ENCODE measurements around the gene TEF. TPM values are rescaled to one million over a fixed set of nuclear protein-coding genes. Genes with fewer than 3 reads are reported as not detected.
A peak's percentile ranks its signal among the peaks of the same experiment; 100 is the strongest.

TEF gene
- total and polyA plus RNA-seq, 9 of the 15 experiments (the other 6 are each of a cell fraction or from before 2014, with no cell fraction given), result 0.04 to 3.1 (median 1.2) TPM

- TF ChIP-seq CBX2 (IDR thresholded peaks at IDR 0.05; ENCODE audit: insufficient read depth, low read length, poor library complexity, severe bottlenecking) (no peak), E2F8 (IDR thresholded peaks at IDR 0.05; ENCODE audit: low read depth, partially characterized antibody) (no peak), POLR2AphosphoS2 (IDR thresholded peaks at IDR 0.05; ENCODE audit: low read length) (no peak), HNRNPH1 (optimal IDR thresholded peaks at IDR 0.05; ENCODE audit: low read depth, low read length) (no peak), BCOR (IDR thresholded peaks at IDR 0.05) (0 out of 2 replicates have a peak, but pooled peaks have one; percentile 19), SMARCA4 (IDR thresholded peaks at IDR 0.05) (peak; percentile 47; the same call in 1 of the 2 replicates), FOS (IDR thresholded peaks at IDR 0.05; ENCODE audit: extremely low read depth, insufficient read length) (peak; percentile 51), ETS1 (conservative IDR thresholded peaks at IDR 0.05; ENCODE audit: control insufficient read depth, low read depth, low read length) (0 out of 2 replicates have a peak, but pooled peaks have one; percentile 21), MCM2 (IDR thresholded peaks at IDR 0.05; ENCODE audit: low read depth) (no peak), DDX20 (tag; IDR thresholded peaks at IDR 0.05; ENCODE audit: low read depth) (no peak)
Measured at GRCh38 chr22:41448189-41448808, 66.6 kb downstream of the TEF start (continued).

Small RNA genes within 50 kb of the gene (small RNA-seq; reads per million reads assigned to genes)
- gene RNU6-495P, result not detected

Other genes starting within 250 kb of the TEF start
Only the 7 nearest of the 12 such genes appear.
- gene CHADL, start 141.0 kb upstream of the TEF start, total RNA-seq (2014; rRNA removed), result not detected in 2 replicates
- gene CHADL, start 141.0 kb upstream of the TEF start, total RNA-seq (2014; rRNA removed; fragmentation: Illumina TruSeq; extraction: Trizol), result not detected in 2 replicates
- not detected in 2 replicates for gene CHADL, start 141.0 kb upstream of the TEF start, total RNA-seq (2015; rRNA removed; fragmentation: Illumina TruSeq; extraction: Trizol)
- gene CHADL, start 141.0 kb upstream of the TEF start, total RNA-seq (2021), result not detected in 2 replicates
- gene CHADL, start 141.0 kb upstream of the TEF start, polyA plus RNA-seq (2011; rRNA removed), result not detected in 2 replicates
- not detected in 2 replicates for gene CHADL, start 141.0 kb upstream of the TEF start, polyA plus RNA-seq (2014; fragmentation: Illumina TruSeq; extraction: Trizol)
- gene CHADL, start 141.0 kb upstream of the TEF start, polyA plus RNA-seq (2014; fragmentation: Nextera tagmentation; extraction: Ambion mirVana), result not detected
- gene CHADL, start 141.0 kb upstream of the TEF start, polyA plus RNA-seq (2014; rRNA removed), result not detected in 2 replicates
- gene RANGAP1, start 95.8 kb upstream of the TEF start, total RNA-seq (2014; rRNA removed), result 52.1 and 68.7 TPM in 2 replicates
- 21.9 and 27.5 TPM in 2 replicates for gene RANGAP1, start 95.8 kb upstream of the TEF start, total RNA-seq (2014; rRNA removed; fragmentation: Illumina TruSeq; extraction: Trizol)
- 44.3 and 44.5 TPM in 2 replicates for gene RANGAP1, start 95.8 kb upstream of the TEF start, total RNA-seq (2015; rRNA removed; fragmentation: Illumina TruSeq; extraction: Trizol)
- 90.2 and 104 TPM in 2 replicates for gene RANGAP1, start 95.8 kb upstream of the TEF start, total RNA-seq (2021)
- gene RANGAP1, start 95.8 kb upstream of the TEF start, polyA plus RNA-seq (2011; rRNA removed), result 65.4 and 70.4 TPM in 2 replicates
- gene RANGAP1, start 95.8 kb upstream of the TEF start, polyA plus RNA-seq (2014; fragmentation: Illumina TruSeq; extraction: Trizol), result 50.6 and 68.4 TPM in 2 replicates
- gene RANGAP1, start 95.8 kb upstream of the TEF start, polyA plus RNA-seq (2014; fragmentation: Nextera tagmentation; extraction: Ambion mirVana), result 1 to 10 TPM; 2.1 to 3.8 TPM
- 74.9 and 77.1 TPM in 2 replicates for gene RANGAP1, start 95.8 kb upstream of the TEF start, polyA plus RNA-seq (2014; rRNA removed)
- gene ZC3H7B, start 80.4 kb upstream of the TEF start, total RNA-seq (2014; rRNA removed), result 35.2 and 41.1 TPM in 2 replicates
- gene ZC3H7B, start 80.4 kb upstream of the TEF start, total RNA-seq (2014; rRNA removed; fragmentation: Illumina TruSeq; extraction: Trizol), result 13.5 and 16.5 TPM in 2 replicates
- gene ZC3H7B, start 80.4 kb upstream of the TEF start, total RNA-seq (2015; rRNA removed; fragmentation: Illumina TruSeq; extraction: Trizol), result 25.8 and 26.8 TPM in 2 replicates
- 45.8 and 49.8 TPM in 2 replicates for gene ZC3H7B, start 80.4 kb upstream of the TEF start, total RNA-seq (2021)
- gene ZC3H7B, start 80.4 kb upstream of the TEF start, polyA plus RNA-seq (2011; rRNA removed), result 19.0 and 25.6 TPM in 2 replicates
- 30.6 and 40.0 TPM in 2 replicates for gene ZC3H7B, start 80.4 kb upstream of the TEF start, polyA plus RNA-seq (2014; fragmentation: Illumina TruSeq; extraction: Trizol)
- under 1 TPM; 0.07 to 0.30 TPM for gene ZC3H7B, start 80.4 kb upstream of the TEF start, polyA plus RNA-seq (2014; fragmentation: Nextera tagmentation; extraction: Ambion mirVana)
- 38.6 and 39.0 TPM in 2 replicates for gene ZC3H7B, start 80.4 kb upstream of the TEF start, polyA plus RNA-seq (2014; rRNA removed)
- gene TOB2, start 64.9 kb downstream of the TEF start, total RNA-seq (2014; rRNA removed), result 10.1 and 14.0 TPM in 2 replicates
- 5.8 and 5.9 TPM in 2 replicates for gene TOB2, start 64.9 kb downstream of the TEF start, total RNA-seq (2014; rRNA removed; fragmentation: Illumina TruSeq; extraction: Trizol)
- 8.0 and 8.4 TPM in 2 replicates for gene TOB2, start 64.9 kb downstream of the TEF start, total RNA-seq (2015; rRNA removed; fragmentation: Illumina TruSeq; extraction: Trizol)
- 17.4 and 20.5 TPM in 2 replicates for gene TOB2, start 64.9 kb downstream of the TEF start, total RNA-seq (2021)
- gene TOB2, start 64.9 kb downstream of the TEF start, polyA plus RNA-seq (2011; rRNA removed), result 3.6 and 6.7 TPM in 2 replicates
- gene TOB2, start 64.9 kb downstream of the TEF start, polyA plus RNA-seq (2014; fragmentation: Illumina TruSeq; extraction: Trizol), result 11.6 and 11.8 TPM in 2 replicates
- gene TOB2, start 64.9 kb downstream of the TEF start, polyA plus RNA-seq (2014; fragmentation: Nextera tagmentation; extraction: Ambion mirVana), result 1 to 10 TPM; 3.3 to 6.2 TPM
- 7.3 and 7.7 TPM in 2 replicates for gene TOB2, start 64.9 kb downstream of the TEF start, polyA plus RNA-seq (2014; rRNA removed)
- gene PHF5A, start 86.8 kb downstream of the TEF start, total RNA-seq (2014; rRNA removed), result 92.7 and 94.8 TPM in 2 replicates
- 112 and 117 TPM in 2 replicates for gene PHF5A, start 86.8 kb downstream of the TEF start, total RNA-seq (2014; rRNA removed; fragmentation: Illumina TruSeq; extraction: Trizol)
- gene PHF5A, start 86.8 kb downstream of the TEF start, total RNA-seq (2015; rRNA removed; fragmentation: Illumina TruSeq; extraction: Trizol), result 97.7 and 101 TPM in 2 replicates
- 69.5 and 73.2 TPM in 2 replicates for gene PHF5A, start 86.8 kb downstream of the TEF start, total RNA-seq (2021)
- gene PHF5A, start 86.8 kb downstream of the TEF start, polyA plus RNA-seq (2011; rRNA removed), result 94.3 and 119 TPM in 2 replicates
- gene PHF5A, start 86.8 kb downstream of the TEF start, polyA plus RNA-seq (2014; fragmentation: Illumina TruSeq; extraction: Trizol), result 101 and 109 TPM in 2 replicates
- gene PHF5A, start 86.8 kb downstream of the TEF start, polyA plus RNA-seq (2014; fragmentation: Nextera tagmentation; extraction: Ambion mirVana), result 10 to 100 TPM; 14.2 to 30.9 TPM
- gene PHF5A, start 86.8 kb downstream of the TEF start, polyA plus RNA-seq (2014; rRNA removed), result 144 and 150 TPM in 2 replicates
- gene ACO2, start 87.2 kb downstream of the TEF start, total RNA-seq (2014; rRNA removed), result 84.1 and 116 TPM in 2 replicates
- 34.1 and 42.1 TPM in 2 replicates for gene ACO2, start 87.2 kb downstream of the TEF start, total RNA-seq (2014; rRNA removed; fragmentation: Illumina TruSeq; extraction: Trizol)
- gene ACO2, start 87.2 kb downstream of the TEF start, total RNA-seq (2015; rRNA removed; fragmentation: Illumina TruSeq; extraction: Trizol), result 52.5 and 53.3 TPM in 2 replicates
- 117 and 119 TPM in 2 replicates for gene ACO2, start 87.2 kb downstream of the TEF start, total RNA-seq (2021)
- 17.0 and 41.7 TPM in 2 replicates for gene ACO2, start 87.2 kb downstream of the TEF start, polyA plus RNA-seq (2011; rRNA removed)
- gene ACO2, start 87.2 kb downstream of the TEF start, polyA plus RNA-seq (2014; fragmentation: Illumina TruSeq; extraction: Trizol), result 109 and 111 TPM in 2 replicates
- 10 to 100 TPM; 16.2 to 28.7 TPM for gene ACO2, start 87.2 kb downstream of the TEF start, polyA plus RNA-seq (2014; fragmentation: Nextera tagmentation; extraction: Ambion mirVana)
- gene ACO2, start 87.2 kb downstream of the TEF start, polyA plus RNA-seq (2014; rRNA removed), result 43.2 and 54.6 TPM in 2 replicates
- gene POLR3H, start 162.5 kb downstream of the TEF start, total RNA-seq (2014; rRNA removed), result 14.2 and 14.3 TPM in 2 replicates
- gene POLR3H, start 162.5 kb downstream of the TEF start, total RNA-seq (2014; rRNA removed; fragmentation: Illumina TruSeq; extraction: Trizol), result 13.8 and 17.7 TPM in 2 replicates
- gene POLR3H, start 162.5 kb downstream of the TEF start, total RNA-seq (2015; rRNA removed; fragmentation: Illumina TruSeq; extraction: Trizol), result 21.7 and 22.2 TPM in 2 replicates
- gene POLR3H, start 162.5 kb downstream of the TEF start, total RNA-seq (2021), result 48.4 and 49.8 TPM in 2 replicates
- 33.8 and 33.9 TPM in 2 replicates for gene POLR3H, start 162.5 kb downstream of the TEF start, polyA plus RNA-seq (2011; rRNA removed)
- gene POLR3H, start 162.5 kb downstream of the TEF start, polyA plus RNA-seq (2014; fragmentation: Illumina TruSeq; extraction: Trizol), result 38.6 and 39.5 TPM in 2 replicates
- gene POLR3H, start 162.5 kb downstream of the TEF start, polyA plus RNA-seq (2014; fragmentation: Nextera tagmentation; extraction: Ambion mirVana), result 10 to 100 TPM in 1 of 2 experiments, 1 to 10 TPM in 1; 5.3 to 10.3 TPM
- gene POLR3H, start 162.5 kb downstream of the TEF start, polyA plus RNA-seq (2014; rRNA removed), result 32.5 and 33.8 TPM in 2 replicates